SU-DHL-6 (cell line): ENCODE measurements around the gene PRAMEF7.
"Not testable (repeated sequence)": the region's sequence is repeated elsewhere in the genome, so short reads cannot be mapped to it uniquely, and the experiment has no call there.

ENCODE experiments used
- EZH2phosphoT487 ChIP-seq: fragments of 200-600 bp; sonication (generic), shearing (Covaris generic); conservative IDR thresholded peaks from 2 replicates; pipeline ENCODE4 v1.6.1; 2018; ENCODE audit warnings: mild to moderate bottlenecking, antibody characterized with exemption, low read length, moderate library complexity, mixed read lengths
- TF ChIP-seq, protein P1 (sequence below): fragments of 200-600 bp; sonication (generic); IDR thresholded peaks from one replicate; pipeline ENCODE4 v1.5.1; 2017; ENCODE audit warnings: antibody characterized with exemption, mild to moderate bottlenecking, low read length, moderate library complexity; ENCODE audit not compliant: insufficient read depth, poor library complexity, severe bottlenecking

DNA sequence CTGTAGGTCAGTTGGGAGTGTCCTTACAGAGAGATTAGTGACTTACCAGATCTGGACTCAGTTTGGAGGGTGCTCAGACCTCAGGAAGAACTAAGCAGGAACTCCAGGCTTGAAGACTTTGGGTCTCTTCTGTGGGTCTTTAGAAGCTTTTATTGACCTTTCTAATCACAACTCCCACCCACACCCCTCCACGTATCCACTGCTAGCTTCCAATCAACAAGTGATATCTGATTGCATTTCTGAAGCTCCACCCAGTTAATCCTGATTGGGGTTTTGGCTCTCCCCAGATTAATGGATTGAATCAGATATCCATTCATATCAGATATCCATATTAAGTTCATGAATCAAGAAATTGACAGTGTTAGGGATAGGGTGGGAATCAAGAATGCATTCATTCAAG lies 18.2 kb upstream of the PRAMEF7 start, which contains the start of gene PRAMEF10:
- TF ChIP-seq, protein P1, sequence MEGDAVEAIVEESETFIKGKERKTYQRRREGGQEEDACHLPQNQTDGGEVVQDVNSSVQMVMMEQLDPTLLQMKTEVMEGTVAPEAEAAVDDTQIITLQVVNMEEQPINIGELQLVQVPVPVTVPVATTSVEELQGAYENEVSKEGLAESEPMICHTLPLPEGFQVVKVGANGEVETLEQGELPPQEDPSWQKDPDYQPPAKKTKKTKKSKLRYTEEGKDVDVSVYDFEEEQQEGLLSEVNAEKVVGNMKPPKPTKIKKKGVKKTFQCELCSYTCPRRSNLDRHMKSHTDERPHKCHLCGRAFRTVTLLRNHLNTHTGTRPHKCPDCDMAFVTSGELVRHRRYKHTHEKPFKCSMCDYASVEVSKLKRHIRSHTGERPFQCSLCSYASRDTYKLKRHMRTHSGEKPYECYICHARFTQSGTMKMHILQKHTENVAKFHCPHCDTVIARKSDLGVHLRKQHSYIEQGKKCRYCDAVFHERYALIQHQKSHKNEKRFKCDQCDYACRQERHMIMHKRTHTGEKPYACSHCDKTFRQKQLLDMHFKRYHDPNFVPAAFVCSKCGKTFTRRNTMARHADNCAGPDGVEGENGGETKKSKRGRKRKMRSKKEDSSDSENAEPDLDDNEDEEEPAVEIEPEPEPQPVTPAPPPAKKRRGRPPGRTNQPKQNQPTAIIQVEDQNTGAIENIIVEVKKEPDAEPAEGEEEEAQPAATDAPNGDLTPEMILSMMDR = not testable (repeated sequence)
- not testable (repeated sequence) for TF ChIP-seq EZH2phosphoT487
